Chondrocyte (in vitro differentiated cells): ENCODE results near the gene ATP5PD. TPM values are rescaled to one million over a fixed set of nuclear protein-coding genes. Genes with fewer than 3 reads are reported as not detected.

Experiments used
- DNase-seq: peaks from one replicate; pipeline ENCODE4 v3.0.0; 2021; ENCODE audit warnings: mixed read lengths, low spot score
- H3K27ac Mint-ChIP-seq: one replicate; pipeline ENCODE4 v1.8.0; 2021; ENCODE audit warnings: mild to moderate bottlenecking, moderate library complexity, mixed read lengths; ENCODE audit not compliant: unreplicated experiment
- H3K27me3 Mint-ChIP-seq: 2 replicates; pipeline ENCODE4 v1.8.0; 2021; ENCODE audit warnings: low read depth, mixed read lengths
- H3K36me3 Mint-ChIP-seq: 2 replicates; pipeline ENCODE4 v1.8.0; 2021; ENCODE audit warnings: low read depth, mixed read lengths
- H3K4me1 Mint-ChIP-seq: 2 replicates; pipeline ENCODE4 v1.8.0; 2021; ENCODE audit warnings: low read depth, mild to moderate bottlenecking, mixed read lengths
- H3K4me3 Mint-ChIP-seq: one replicate; pipeline ENCODE4 v1.8.0; 2021; ENCODE audit warnings: mild to moderate bottlenecking, moderate library complexity, mixed read lengths; ENCODE audit not compliant: unreplicated experiment
- H3K9me3 Mint-ChIP-seq: 2 replicates; pipeline ENCODE4 v1.8.0; 2021; ENCODE audit warnings: low read depth, mixed read lengths
- CTCF ChIP-seq: fragments of 200-600 bp; sonication (generic); IDR thresholded peaks from 2 replicates; pipeline ENCODE4 v1.5.0; 2021; ENCODE audit warnings: antibody characterized with exemption, mild to moderate bottlenecking, moderate library complexity
- total RNA-seq: library from RNA; stranded (reverse); gene quantifications from 3 replicates; pipeline ENCODE4 v1.2.1, GENCODE V29; 2021

Gene ATP5PD
- total RNA-seq, 1 donor from 2014 or later, result 183 TPM

GRCh38 chr17:75063626-75064025 lies 16.9 kb upstream of the ATP5PD start:
- no peak for DNase-seq
- H3K27ac Mint-ChIP-seq, result no peak overlapping the region
- peaks cover 19% of the 10 kb centered on the region for H3K36me3 Mint-ChIP-seq
- TF ChIP-seq CTCF, result no peak
- no peak overlapping the region for H3K4me3 Mint-ChIP-seq
- H3K27me3 Mint-ChIP-seq, result no peaks in the 10 kb centered on the region
- peaks cover 14% of the 10 kb centered on the region for H3K4me1 Mint-ChIP-seq
- H3K9me3 Mint-ChIP-seq, result no peaks in the 10 kb centered on the region

DNA sequence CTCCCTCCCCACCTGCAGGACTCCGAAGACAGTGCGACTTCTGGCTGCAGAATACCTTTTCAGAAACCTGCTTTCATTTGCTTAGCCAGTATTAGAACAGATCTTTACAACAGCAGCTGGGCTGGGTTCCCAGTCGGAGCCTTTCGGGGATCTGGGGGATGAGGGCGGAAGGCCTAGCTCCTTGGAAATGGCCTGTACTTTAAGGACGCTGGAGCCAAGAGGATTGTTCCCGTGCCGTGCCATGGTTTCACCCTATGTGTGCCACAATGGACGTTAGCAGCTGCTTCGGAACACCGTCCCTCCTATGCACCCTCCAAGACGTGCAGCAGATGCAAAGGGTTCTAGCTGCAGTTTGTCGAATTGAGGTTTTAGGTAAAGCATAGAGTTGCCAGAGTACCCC lies 16.4 kb upstream of the ATP5PD start:
- Mint-ChIP-seq H3K36me3 (peaks cover 19% of the 10 kb centered on the region), H3K4me3 (no peak overlapping the region), H3K9me3 (no peaks in the 10 kb centered on the region), H3K27me3 (no peaks in the 10 kb centered on the region), H3K4me1 (peaks cover 14% of the 10 kb centered on the region), H3K27ac (no peak overlapping the region)
- no peak for TF ChIP-seq CTCF
- no peak for DNase-seq

- H3K9me3 Mint-ChIP-seq, result no peaks in the 10 kb centered on the region
- no peaks in the 10 kb centered on the region for H3K27me3 Mint-ChIP-seq
- H3K4me1 Mint-ChIP-seq, result peaks cover 11% of the 10 kb centered on the region
- DNase-seq, result no peak
- no peak overlapping the region for H3K27ac Mint-ChIP-seq
- TF ChIP-seq CTCF, result no peak
- H3K4me3 Mint-ChIP-seq, result no peak overlapping the region
- H3K36me3 Mint-ChIP-seq, result peaks cover 19% of the 10 kb centered on the region
Measured at GRCh38 chr17:75061618-75062017, 14.8 kb upstream of the ATP5PD start.

DNA sequence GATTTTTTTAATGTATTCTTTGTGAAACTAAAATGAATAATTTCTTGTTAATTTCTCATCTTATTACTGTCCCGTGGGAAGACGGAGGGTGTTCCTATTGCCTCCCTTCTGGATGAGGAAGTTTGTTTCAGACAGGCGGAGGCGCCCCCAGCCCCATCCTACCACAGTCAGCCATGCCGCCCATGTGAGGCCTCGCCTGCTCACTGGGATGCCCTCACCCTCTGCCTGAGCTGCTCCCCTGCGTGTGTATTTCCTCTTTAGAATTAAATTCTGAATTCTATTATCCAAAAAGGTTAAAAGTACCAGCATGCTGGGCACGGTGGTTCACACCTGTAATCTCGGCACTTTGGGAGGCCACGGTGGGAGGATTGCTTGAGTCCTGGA lies 14.3 kb upstream of the ATP5PD start:
- Mint-ChIP-seq H3K27me3 (no peaks in the 10 kb centered on the region), H3K9me3 (no peaks in the 10 kb centered on the region), H3K4me3 (no peak overlapping the region), H3K4me1 (peaks cover 11% of the 10 kb centered on the region), H3K27ac (no peak overlapping the region), H3K36me3 (peaks cover 24% of the 10 kb centered on the region)
- TF ChIP-seq CTCF, result no peak
- DNase-seq, result no peak

DNA sequence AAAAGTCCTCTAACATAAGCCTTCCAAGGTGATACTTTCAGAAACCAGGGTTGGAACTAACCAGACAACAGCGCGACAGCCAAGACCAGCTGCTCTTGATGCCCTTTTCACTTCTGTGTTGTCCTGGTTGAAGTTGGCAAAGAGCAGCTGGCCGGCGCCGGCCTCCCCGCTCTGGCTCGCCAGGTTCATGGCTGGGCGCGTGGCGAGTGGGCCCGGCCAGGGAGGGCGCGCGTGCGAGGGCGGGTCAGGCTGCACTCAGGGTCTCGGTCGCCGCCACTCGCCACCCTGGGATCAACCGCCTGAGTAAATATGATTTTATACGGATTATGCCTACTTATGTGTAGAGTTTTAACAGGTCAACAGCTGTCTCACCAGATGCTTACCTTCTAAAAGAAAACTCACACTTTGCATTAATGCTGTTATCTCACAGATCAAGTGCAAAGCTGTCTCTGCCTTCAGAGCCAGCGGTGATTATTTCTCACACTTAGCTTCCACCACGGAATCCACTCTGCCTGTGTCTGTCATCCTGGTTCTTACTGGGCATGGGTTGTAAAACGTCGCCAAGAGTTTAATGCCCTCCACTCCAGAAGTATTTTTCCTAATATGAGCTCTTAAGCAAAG lies 13.8 kb upstream of the ATP5PD start:
- H3K4me3 Mint-ChIP-seq, result no peak overlapping the region
- no peak for TF ChIP-seq CTCF
- no peak for DNase-seq
- no peak overlapping the region for H3K27ac Mint-ChIP-seq
- H3K9me3 Mint-ChIP-seq, result no peaks in the 10 kb centered on the region
- H3K4me1 Mint-ChIP-seq, result peaks cover 11% of the 10 kb centered on the region
- H3K27me3 Mint-ChIP-seq, result no peaks in the 10 kb centered on the region
- H3K36me3 Mint-ChIP-seq, result peaks cover 24% of the 10 kb centered on the region
